ENCODE measurements around the gene ATP8A2.
"Not testable (repeated sequence)": the region's sequence is repeated elsewhere in the genome, so short reads cannot be mapped to it uniquely, and the experiment has no call there.

Gene ATP8A2

DNA sequence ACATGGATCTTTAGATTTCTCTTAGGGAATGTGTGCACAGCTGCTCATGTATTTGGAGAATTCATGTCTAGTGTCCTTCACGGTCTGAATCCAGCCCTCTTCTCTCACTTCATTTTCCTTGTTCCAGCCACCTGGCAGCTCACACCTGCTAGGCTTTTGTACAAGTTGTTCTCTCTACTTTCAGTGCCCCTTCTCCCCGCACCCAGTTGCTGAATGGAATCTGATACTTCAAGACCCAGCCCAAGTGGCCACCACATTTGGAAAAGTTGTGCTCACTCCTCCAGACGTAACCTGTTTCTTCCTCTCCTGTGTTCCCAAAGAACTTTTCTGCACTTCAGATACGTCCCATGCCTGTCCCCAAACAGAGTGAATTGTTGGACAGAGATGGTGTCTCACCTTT lies 444.5 kb downstream of the ATP8A2 start:
- no peak overlapping the region for H4K91ac ChIP-seq (ENCODE audit: low read length)
- no peak overlapping the region for H3K18ac ChIP-seq (ENCODE audit: low read depth in 1 of 2, low read length in 2 of 2)
- no peak overlapping the region for H3K4me3 ChIP-seq (ENCODE audit: insufficient read depth in 1 of 2, low read depth in 1 of 2, low read length in 2 of 2)
- no peak overlapping the region for H2AFZ ChIP-seq (ENCODE audit: low read depth, low read length)
- no peak overlapping the region for H3K9ac ChIP-seq (ENCODE audit: low read length)
- DNase-seq, result no peak
- no peak overlapping the region for H2BK12ac ChIP-seq (ENCODE audit: low read length in 2 of 2)
- no peak overlapping the region for H3K4me2 ChIP-seq (ENCODE audit: low read length, poor library complexity, severe bottlenecking)
- H4K8ac ChIP-seq (ENCODE audit: low read length), result no peak overlapping the region
- H3K79me1 ChIP-seq (replicated peaks; ENCODE audit: low read length, poor library complexity, severe bottlenecking), result no peaks in the 10 kb centered on the region
- H3K27me3 ChIP-seq (ENCODE audit: control insufficient read depth in 1 of 2, insufficient read depth in 1 of 2, low read length in 2 of 2), result no peaks in the 10 kb centered on the region
- H3K14ac ChIP-seq (ENCODE audit: low read length in 2 of 2), result no peak overlapping the region
- H2BK5ac ChIP-seq (ENCODE audit: low read depth, low read length, poor library complexity, severe bottlenecking), result no peak overlapping the region
- no peak overlapping the region for H3K4ac ChIP-seq (ENCODE audit: low read depth in 1 of 2, low read length in 2 of 2)
- H2BK120ac ChIP-seq (ENCODE audit: low read depth, low read length), result no peak overlapping the region
- 89% methylated on average over 4 of the region's 4 CpGs for WGBS
- H3K4me1 ChIP-seq (ENCODE audit: control insufficient read depth, insufficient read depth, low read depth, low read length), result no peaks in the 10 kb centered on the region
- H2AK5ac ChIP-seq (ENCODE audit: low read length, severe bottlenecking), result no peak overlapping the region
- no peaks in the 10 kb centered on the region for H3K36me3 ChIP-seq (ENCODE audit: control insufficient read depth in 1 of 2, insufficient read depth in 2 of 2, low read depth in 1 of 2, low read length in 2 of 2)
- H3K27ac ChIP-seq (ENCODE audit: low read length, poor library complexity, severe bottlenecking), result no peak overlapping the region
- H3K23ac ChIP-seq (ENCODE audit: low read length in 2 of 2), result no peak overlapping the region
- peaks cover 9% of the 10 kb centered on the region for H3K9me3 ChIP-seq (ENCODE audit: control insufficient read depth, low read length)
- H2BK15ac ChIP-seq (ENCODE audit: low read depth, poor library complexity, severe bottlenecking), result no peak overlapping the region

DNA sequence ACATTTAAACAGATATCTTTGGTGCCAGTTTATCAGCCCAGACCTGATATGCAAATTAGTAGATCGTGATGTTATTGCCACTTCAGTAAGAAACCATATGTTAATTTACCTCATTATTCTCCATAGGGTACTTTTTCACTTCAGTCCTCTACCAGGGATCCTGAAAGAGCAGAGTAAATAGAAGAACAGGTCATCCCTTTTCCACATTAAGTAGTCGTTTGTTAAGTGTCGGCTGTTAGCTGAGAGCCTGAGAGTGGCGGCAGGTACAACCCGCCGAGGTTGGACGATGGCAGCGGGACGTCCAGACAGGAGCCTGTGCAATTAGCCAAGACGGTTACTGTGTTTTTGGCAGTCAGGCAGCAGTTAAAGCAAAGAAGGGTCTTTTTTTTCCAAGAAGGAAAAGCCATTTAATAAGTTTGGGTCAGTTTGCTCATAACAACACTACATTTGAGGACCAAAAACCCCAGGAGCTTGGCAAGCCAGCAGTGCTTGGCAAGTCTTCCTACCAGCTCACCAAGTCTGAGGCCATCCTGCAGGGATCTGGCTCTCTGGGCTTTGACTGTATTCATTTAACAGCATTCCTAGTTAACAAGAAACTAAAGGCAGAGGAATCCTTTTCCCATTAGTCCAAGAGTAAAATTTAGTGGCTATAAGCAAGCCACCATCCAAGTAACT lies 448.2 kb downstream of the ATP8A2 start:
- no peaks in the 10 kb centered on the region for H3K27me3 ChIP-seq (ENCODE audit: control insufficient read depth in 1 of 2, insufficient read depth in 1 of 2, low read length in 2 of 2)
- H2AK5ac ChIP-seq (ENCODE audit: low read length, severe bottlenecking), result no peak overlapping the region
- H3K18ac ChIP-seq (ENCODE audit: low read depth in 1 of 2, low read length in 2 of 2), result no peak overlapping the region
- H3K36me3 ChIP-seq (ENCODE audit: control insufficient read depth in 1 of 2, insufficient read depth in 2 of 2, low read depth in 1 of 2, low read length in 2 of 2), result no peaks in the 10 kb centered on the region
- H3K4me3 ChIP-seq (ENCODE audit: insufficient read depth in 1 of 2, low read depth in 1 of 2, low read length in 2 of 2), result no peak overlapping the region
- H3K23ac ChIP-seq (ENCODE audit: low read length in 2 of 2), result no peak overlapping the region
- no peak overlapping the region for H2BK12ac ChIP-seq (ENCODE audit: low read length in 2 of 2)
- no peak overlapping the region for H2BK15ac ChIP-seq (ENCODE audit: low read depth, poor library complexity, severe bottlenecking)
- no peaks in the 10 kb centered on the region for H3K79me1 ChIP-seq (replicated peaks; ENCODE audit: low read length, poor library complexity, severe bottlenecking)
- H4K91ac ChIP-seq (ENCODE audit: low read length), result no peak overlapping the region
- H3K14ac ChIP-seq (ENCODE audit: low read length in 2 of 2), result no peak overlapping the region
- H3K27ac ChIP-seq (ENCODE audit: low read length, poor library complexity, severe bottlenecking), result no peak overlapping the region
- no peaks in the 10 kb centered on the region for H3K4me1 ChIP-seq (ENCODE audit: control insufficient read depth, insufficient read depth, low read depth, low read length)
- 86% methylated on average over 10 of the region's 10 CpGs for WGBS
- peaks cover 3% of the 10 kb centered on the region for H3K9me3 ChIP-seq (ENCODE audit: control insufficient read depth, low read length)
- no peak for DNase-seq
- H2BK5ac ChIP-seq (ENCODE audit: low read depth, low read length, poor library complexity, severe bottlenecking), result peak overlapping the region; percentile 0
- no peak overlapping the region for H2BK120ac ChIP-seq (ENCODE audit: low read depth, low read length)
- H3K9ac ChIP-seq (ENCODE audit: low read length), result no peak overlapping the region
- no peak overlapping the region for H3K4me2 ChIP-seq (ENCODE audit: low read length, poor library complexity, severe bottlenecking)
- H2AFZ ChIP-seq (ENCODE audit: low read depth, low read length), result no peak overlapping the region
- no peak overlapping the region for H3K4ac ChIP-seq (ENCODE audit: low read depth in 1 of 2, low read length in 2 of 2)
- no peak overlapping the region for H4K8ac ChIP-seq (ENCODE audit: low read length)

DNA sequence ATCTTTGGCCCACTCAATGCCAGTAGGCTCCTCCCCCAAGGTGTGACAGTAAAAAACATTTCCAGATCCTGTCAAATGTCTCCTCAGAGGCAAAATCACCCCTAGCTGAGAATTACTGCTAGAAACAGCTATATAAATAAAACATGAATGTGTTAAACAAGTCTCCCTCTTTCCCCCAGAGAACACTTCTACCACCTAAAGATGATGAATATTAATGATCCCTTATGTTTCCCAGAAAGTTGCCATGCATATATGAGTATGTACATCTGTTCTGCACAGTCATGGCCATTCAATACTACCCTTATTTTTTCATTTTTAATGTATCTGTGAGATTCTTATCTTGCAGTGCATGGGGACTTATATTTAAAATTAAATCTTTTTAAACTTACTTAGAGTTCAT lies 450.0 kb downstream of the ATP8A2 start:
- no peak overlapping the region for H4K91ac ChIP-seq (ENCODE audit: low read length)
- H3K4ac ChIP-seq (ENCODE audit: low read depth in 1 of 2, low read length in 2 of 2), result no peak overlapping the region
- no peak overlapping the region for H2AFZ ChIP-seq (ENCODE audit: low read depth, low read length)
- no peak overlapping the region for H3K23ac ChIP-seq (ENCODE audit: low read length in 2 of 2)
- no peak overlapping the region for H3K9ac ChIP-seq (ENCODE audit: low read length)
- no peak for DNase-seq
- H3K4me1 ChIP-seq (ENCODE audit: control insufficient read depth, insufficient read depth, low read depth, low read length), result no peaks in the 10 kb centered on the region
- no peak overlapping the region for H2BK12ac ChIP-seq (ENCODE audit: low read length in 2 of 2)
- H2BK15ac ChIP-seq (ENCODE audit: low read depth, poor library complexity, severe bottlenecking), result no peak overlapping the region
- no peak overlapping the region for H3K27ac ChIP-seq (ENCODE audit: low read length, poor library complexity, severe bottlenecking)
- H3K27me3 ChIP-seq (ENCODE audit: control insufficient read depth in 1 of 2, insufficient read depth in 1 of 2, low read length in 2 of 2), result no peaks in the 10 kb centered on the region
- no peak overlapping the region for H4K8ac ChIP-seq (ENCODE audit: low read length)
- no peak overlapping the region for H2BK120ac ChIP-seq (ENCODE audit: low read depth, low read length)
- H3K79me1 ChIP-seq (replicated peaks; ENCODE audit: low read length, poor library complexity, severe bottlenecking), result no peaks in the 10 kb centered on the region
- H3K18ac ChIP-seq (ENCODE audit: low read depth in 1 of 2, low read length in 2 of 2), result no peak overlapping the region
- no peak overlapping the region for H2BK5ac ChIP-seq (ENCODE audit: low read depth, low read length, poor library complexity, severe bottlenecking)
- no peak overlapping the region for H3K4me3 ChIP-seq (ENCODE audit: insufficient read depth in 1 of 2, low read depth in 1 of 2, low read length in 2 of 2)
- no peak overlapping the region for H2AK5ac ChIP-seq (ENCODE audit: low read length, severe bottlenecking)
- H3K14ac ChIP-seq (ENCODE audit: low read length in 2 of 2), result no peak overlapping the region
- no peaks in the 10 kb centered on the region for H3K36me3 ChIP-seq (ENCODE audit: control insufficient read depth in 1 of 2, insufficient read depth in 2 of 2, low read depth in 1 of 2, low read length in 2 of 2)
- H3K4me2 ChIP-seq (ENCODE audit: low read length, poor library complexity, severe bottlenecking), result no peak overlapping the region
- H3K9me3 ChIP-seq (ENCODE audit: control insufficient read depth, low read length), result peaks cover 3% of the 10 kb centered on the region

DNA sequence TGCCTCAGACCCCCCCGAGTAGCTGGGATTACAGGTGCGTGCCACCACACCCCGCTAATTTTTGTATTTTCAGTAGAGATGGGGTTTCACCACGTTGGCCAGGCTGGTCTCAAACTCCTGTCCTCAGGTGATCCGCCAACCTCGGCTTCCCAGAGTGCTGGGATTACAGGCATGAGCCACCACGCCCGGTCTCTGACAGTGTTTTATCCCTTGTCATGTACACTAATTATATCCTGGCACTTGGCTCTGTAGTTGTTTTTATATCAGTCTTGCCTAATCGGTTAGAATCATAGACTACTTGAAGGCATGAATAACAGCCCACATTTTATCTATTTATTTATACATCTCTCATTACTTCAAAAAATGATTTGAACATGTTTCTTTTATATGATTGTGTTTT lies 455.4 kb downstream of the ATP8A2 start:
- H3K27ac ChIP-seq (ENCODE audit: low read length, poor library complexity, severe bottlenecking); H3K23ac ChIP-seq (ENCODE audit: low read length in 2 of 2); H4K8ac ChIP-seq (ENCODE audit: low read length); H3K4ac ChIP-seq (ENCODE audit: low read depth in 1 of 2, low read length in 2 of 2); H3K27me3 ChIP-seq (ENCODE audit: control insufficient read depth in 1 of 2, insufficient read depth in 1 of 2, low read length in 2 of 2); H3K14ac ChIP-seq (ENCODE audit: low read length in 2 of 2); DNase-seq; H3K4me2 ChIP-seq (ENCODE audit: low read length, poor library complexity, severe bottlenecking); H2BK15ac ChIP-seq (ENCODE audit: low read depth, poor library complexity, severe bottlenecking); H2BK5ac ChIP-seq (ENCODE audit: low read depth, low read length, poor library complexity, severe bottlenecking); H3K9ac ChIP-seq (ENCODE audit: low read length); H3K4me3 ChIP-seq (ENCODE audit: insufficient read depth in 1 of 2, low read depth in 1 of 2, low read length in 2 of 2); H4K91ac ChIP-seq (ENCODE audit: low read length); H3K79me1 ChIP-seq (replicated peaks; ENCODE audit: low read length, poor library complexity, severe bottlenecking); H3K9me3 ChIP-seq (ENCODE audit: control insufficient read depth, low read length); H2AFZ ChIP-seq (ENCODE audit: low read depth, low read length); H2BK120ac ChIP-seq (ENCODE audit: low read depth, low read length); H2BK12ac ChIP-seq (ENCODE audit: low read length in 2 of 2); H3K18ac ChIP-seq (ENCODE audit: low read depth in 1 of 2, low read length in 2 of 2); H3K4me1 ChIP-seq (ENCODE audit: control insufficient read depth, insufficient read depth, low read depth, low read length); H3K36me3 ChIP-seq (ENCODE audit: control insufficient read depth in 1 of 2, insufficient read depth in 2 of 2, low read depth in 1 of 2, low read length in 2 of 2); H2AK5ac ChIP-seq (ENCODE audit: low read length, severe bottlenecking): not testable (repeated sequence)
- WGBS, result 91% methylated on average over 4 of the region's 9 CpGs
